ENCODE measurements around the gene CDH15. TPM values are rescaled to one million over a fixed set of nuclear protein-coding genes. Genes with fewer than 3 reads are reported as not detected.

The CDH15 gene
- total RNA-seq, 2 experiments from 2014 or later = not detected

DNA sequence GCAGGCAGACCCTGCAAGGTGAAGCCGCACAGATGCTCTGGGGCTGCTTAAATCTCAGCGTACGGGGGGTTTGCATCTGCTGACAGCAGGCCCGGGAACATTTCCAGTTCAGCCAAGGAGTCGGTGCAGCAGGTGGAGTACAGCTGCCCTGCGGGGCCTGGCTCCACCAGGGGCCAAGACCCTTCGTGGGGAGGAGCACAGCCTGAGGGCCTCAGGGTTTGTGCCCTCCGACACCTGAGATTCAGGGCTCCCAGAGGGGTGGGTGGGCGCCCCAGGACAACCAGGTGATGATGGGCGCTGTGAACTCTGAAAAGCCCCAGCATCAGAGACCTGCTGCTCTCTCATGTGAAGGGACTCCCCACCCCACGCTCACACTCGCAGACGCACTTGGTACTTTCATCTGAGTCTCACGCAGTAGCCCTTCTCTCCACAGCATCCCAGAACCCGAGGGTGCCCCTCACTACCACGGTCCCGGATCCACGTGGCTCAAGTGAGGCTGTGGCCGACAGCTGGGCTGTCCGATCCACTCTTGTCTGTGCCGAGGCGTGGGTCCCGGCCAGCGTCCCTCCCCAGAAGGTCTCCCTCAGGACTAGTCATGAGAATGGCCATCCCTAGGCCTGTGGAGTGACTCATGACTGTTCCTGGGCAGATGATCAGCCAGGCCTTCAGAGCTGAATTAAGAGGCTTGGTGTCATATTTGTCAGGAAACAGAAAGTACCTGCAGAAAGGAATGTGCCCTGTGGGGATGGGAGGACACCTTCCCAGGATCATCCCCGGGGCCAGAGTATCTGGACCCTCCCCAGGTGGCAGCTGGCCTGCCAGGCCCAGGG lies 48.3 kb upstream of the CDH15 start:
- no peak for ATAC-seq (ENCODE audit: poor library complexity)
- ChIA-PET CTCF (interaction anchor here (1.4 kb wide), 1 partner anchor 29 kb away, joined by 4 read pairs; the partner anchor contains the start of gene ACSF3), POLR2A (interaction anchor here (1.5 to 2.8 kb wide), 2 partner anchors 25 to 29 kb away, joined by 3 to 27 read pairs; partner anchors contain the start of gene ACSF3)
- H3K27ac ChIP-seq (ENCODE audit: low read depth in 1 of 2, low read length in 2 of 2) = peak overlapping the region; percentile 29 to 44
- H3K4me1 ChIP-seq (ENCODE audit: insufficient read depth, low read length) = peaks cover 45% of the 10 kb centered on the region
- H3K27me3 ChIP-seq (ENCODE audit: control insufficient read depth in 1 of 2, insufficient read depth in 2 of 2, low read length in 2 of 2) = no peaks in the 10 kb centered on the region
- peak in 2 of 14 experiments; percentile 1 to 33 for DNase-seq
- intact Hi-C loops (cut with DNase I, micrococcal nuclease) = loop anchor here in 1 of 2 experiments (2.0 kb wide), 1 partner anchor 30 kb away; the partner anchor contains the start of gene ACSF3
- TF ChIP-seq, protein P1, sequence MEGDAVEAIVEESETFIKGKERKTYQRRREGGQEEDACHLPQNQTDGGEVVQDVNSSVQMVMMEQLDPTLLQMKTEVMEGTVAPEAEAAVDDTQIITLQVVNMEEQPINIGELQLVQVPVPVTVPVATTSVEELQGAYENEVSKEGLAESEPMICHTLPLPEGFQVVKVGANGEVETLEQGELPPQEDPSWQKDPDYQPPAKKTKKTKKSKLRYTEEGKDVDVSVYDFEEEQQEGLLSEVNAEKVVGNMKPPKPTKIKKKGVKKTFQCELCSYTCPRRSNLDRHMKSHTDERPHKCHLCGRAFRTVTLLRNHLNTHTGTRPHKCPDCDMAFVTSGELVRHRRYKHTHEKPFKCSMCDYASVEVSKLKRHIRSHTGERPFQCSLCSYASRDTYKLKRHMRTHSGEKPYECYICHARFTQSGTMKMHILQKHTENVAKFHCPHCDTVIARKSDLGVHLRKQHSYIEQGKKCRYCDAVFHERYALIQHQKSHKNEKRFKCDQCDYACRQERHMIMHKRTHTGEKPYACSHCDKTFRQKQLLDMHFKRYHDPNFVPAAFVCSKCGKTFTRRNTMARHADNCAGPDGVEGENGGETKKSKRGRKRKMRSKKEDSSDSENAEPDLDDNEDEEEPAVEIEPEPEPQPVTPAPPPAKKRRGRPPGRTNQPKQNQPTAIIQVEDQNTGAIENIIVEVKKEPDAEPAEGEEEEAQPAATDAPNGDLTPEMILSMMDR (IDR thresholded peaks at IDR 0.05) = no peak
- peak overlapping the region; percentile 9 for H3K4me3 ChIP-seq (ENCODE audit: low read length)
- Mint-ChIP-seq H3K36me3 (ENCODE audit: low read depth) (peaks cover 60% of the 10 kb centered on the region), H3K9me3 (no peaks in the 10 kb centered on the region), H3K4me3 (peak overlapping the region; percentile 77), H3K4me1 (ENCODE audit: low read depth) (peaks cover 59% of the 10 kb centered on the region), H3K27ac (peak overlapping the region; percentile 97), H3K27me3 (no peaks in the 10 kb centered on the region)
- peaks cover 42% of the 10 kb centered on the region for H3K36me3 ChIP-seq (ENCODE audit: insufficient read depth, low read length)
- H3K9me3 ChIP-seq (ENCODE audit: control insufficient read depth in 1 of 2, insufficient read depth in 1 of 2, low read length in 2 of 2) = no peaks in the 10 kb centered on the region

DNA sequence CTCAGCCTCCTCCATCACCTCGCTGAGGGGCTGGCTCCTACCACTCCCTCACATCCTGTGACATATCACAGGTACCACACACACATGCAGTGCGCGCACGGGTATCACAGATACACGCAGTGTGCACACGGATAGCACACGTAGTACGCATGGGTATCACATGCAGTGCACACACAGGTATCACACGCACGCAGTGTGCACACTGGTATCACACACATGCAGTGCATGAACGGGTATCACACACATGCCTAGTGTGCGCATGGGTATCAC lies 47.8 kb upstream of the CDH15 start:
- H3K36me3 Mint-ChIP-seq (ENCODE audit: low read depth) = peaks cover 55% of the 10 kb centered on the region
- Histone ChIP-seq H3K27me3 (ENCODE audit: control insufficient read depth in 1 of 2, insufficient read depth in 2 of 2, low read length in 2 of 2) (no peaks in the 10 kb centered on the region), H3K36me3 (ENCODE audit: insufficient read depth, low read length) (peaks cover 38% of the 10 kb centered on the region), H3K4me3 (ENCODE audit: low read length) (no peak overlapping the region), H3K27ac (ENCODE audit: low read depth in 1 of 2, low read length in 2 of 2) (no peak overlapping the region), H3K4me1 (ENCODE audit: insufficient read depth, low read length) (peaks cover 40% of the 10 kb centered on the region), H3K9me3 (ENCODE audit: control insufficient read depth in 1 of 2, insufficient read depth in 1 of 2, low read length in 2 of 2) (no peaks in the 10 kb centered on the region)
- TF ChIP-seq, protein P1 (IDR thresholded peaks at IDR 0.05) = no peak
- DNase-seq = peak in 1 of 14 experiments; percentile 14
- peak overlapping the region; percentile 38 for H3K4me3 Mint-ChIP-seq
- peaks cover 55% of the 10 kb centered on the region for H3K4me1 Mint-ChIP-seq (ENCODE audit: low read depth)
- no peak for ATAC-seq (ENCODE audit: poor library complexity)
- no peaks in the 10 kb centered on the region for H3K27me3 Mint-ChIP-seq
- intact Hi-C loops (cut with DNase I, micrococcal nuclease) = loop anchor here in 1 of 2 experiments (2.0 kb wide), 1 partner anchor 31 kb away; the partner anchor contains the start of gene ACSF3
- ChIA-PET POLR2A (interaction anchor here (2.8 kb wide), 1 partner anchor 26 kb away, joined by 27 read pairs; no protein-coding TSS in a partner anchor), CTCF (no interaction called here)
- no peaks in the 10 kb centered on the region for H3K9me3 Mint-ChIP-seq
- peak overlapping the region; percentile 97 for H3K27ac Mint-ChIP-seq

DNA sequence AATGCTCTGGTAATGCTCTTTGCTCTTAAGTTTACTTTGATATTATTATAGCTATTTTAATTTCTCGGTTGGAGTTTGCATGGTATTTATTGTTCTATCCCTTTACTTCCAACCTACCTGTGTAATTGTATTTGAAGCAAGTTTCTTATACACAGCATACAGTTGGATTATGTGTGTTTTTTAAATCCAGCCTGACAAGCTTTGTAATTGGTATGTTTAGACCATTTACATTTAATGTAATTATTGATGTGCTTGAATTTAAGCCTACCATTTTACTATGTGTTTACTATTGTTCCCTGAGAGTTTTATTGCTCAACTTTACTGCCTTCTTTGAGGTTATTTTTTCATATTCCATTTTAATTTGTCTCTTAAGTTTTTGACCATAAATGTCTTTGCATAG lies 42.2 kb upstream of the CDH15 start:
- no peak overlapping the region for H3K4me3 Mint-ChIP-seq
- no peak overlapping the region for H3K27ac ChIP-seq (ENCODE audit: low read depth in 1 of 2, low read length in 2 of 2)
- DNase-seq = no peak
- POLR2A ChIA-PET = no interaction called here
- no peaks in the 10 kb centered on the region for H3K27me3 ChIP-seq (ENCODE audit: control insufficient read depth in 1 of 2, insufficient read depth in 2 of 2, low read length in 2 of 2)
- no peaks in the 10 kb centered on the region for H3K9me3 Mint-ChIP-seq
- no peak for ATAC-seq (ENCODE audit: poor library complexity)
- no peaks in the 10 kb centered on the region for H3K27me3 Mint-ChIP-seq
- peaks cover 2% of the 10 kb centered on the region for H3K4me1 ChIP-seq (ENCODE audit: insufficient read depth, low read length)
- H3K4me1 Mint-ChIP-seq (ENCODE audit: low read depth) = peaks cover 20% of the 10 kb centered on the region
- intact Hi-C loops (cut with DNase I, micrococcal nuclease) = no loop called here
- CTCF ChIA-PET = interaction anchor here (0.6 kb wide), 1 partner anchor 95 kb away, joined by 3 read pairs; no protein-coding TSS in a partner anchor
- H3K9me3 ChIP-seq (ENCODE audit: control insufficient read depth in 1 of 2, insufficient read depth in 1 of 2, low read length in 2 of 2) = no peaks in the 10 kb centered on the region
- peaks cover 57% of the 10 kb centered on the region for H3K36me3 Mint-ChIP-seq (ENCODE audit: low read depth)
- H3K27ac Mint-ChIP-seq = no peak overlapping the region
- TF ChIP-seq, protein P1 (IDR thresholded peaks at IDR 0.05) = no peak
- H3K4me3 ChIP-seq (ENCODE audit: low read length) = no peak overlapping the region
- peaks cover 43% of the 10 kb centered on the region for H3K36me3 ChIP-seq (ENCODE audit: insufficient read depth, low read length)
